GM12878 (cell line): ENCODE results near the gene HSPB6. TPM values are rescaled to one million over a fixed set of nuclear protein-coding genes. Genes with fewer than 3 reads are reported as not detected.

ENCODE experiments used
- CEBPB ChIP-seq, 2 experiments: fragments of 150-350 bp in 1 of 2; IDR thresholded peaks; 2 replicates each; pipeline ENCODE4 v1.6.1; 2012 to 2014; ENCODE audit warnings: low read depth in 2 of 2, low read length in 2 of 2, borderline replicate concordance in 1 of 2, inconsistent platforms in 1 of 2
- CHD2 ChIP-seq: IDR thresholded peaks from 2 replicates; pipeline ENCODE4 v1.6.1; 2011; ENCODE audit warnings: low read depth, low read length, improper control_type of control experiment, borderline replicate concordance
- KLF5 ChIP-seq: fragments of 450-650 bp; IDR thresholded peaks from 2 replicates; pipeline ENCODE4 v1.6.1; 2014; ENCODE audit warnings: mild to moderate bottlenecking; ENCODE audit not compliant: partially characterized antibody
- MXI1 ChIP-seq: fragments of 150-350 bp; IDR thresholded peaks from 2 replicates; pipeline ENCODE4 v1.6.1; 2011; ENCODE audit warnings: low read depth, mild to moderate bottlenecking, inconsistent platforms, low read length, improper control_type of control experiment
- MYC ChIP-seq: IDR thresholded peaks from 2 replicates; pipeline ENCODE4 v1.6.1; 2011; ENCODE audit warnings: mild to moderate bottlenecking, low read length, moderate library complexity, inconsistent platforms; ENCODE audit not compliant: insufficient read depth, insufficient replicate concordance, insufficient read length, severe bottlenecking
- NFYA ChIP-seq: IDR thresholded peaks from 2 replicates; pipeline ENCODE4 v1.6.1; 2011; ENCODE audit warnings: low read depth, mild to moderate bottlenecking, low read length, improper control_type of control experiment, borderline replicate concordance
- RBBP5 ChIP-seq: fragments of 200-600 bp; sonication (generic); conservative IDR thresholded peaks from 2 replicates; pipeline ENCODE4 v1.6.1; 2016
- RELA ChIP-seq: fragments of 450-650 bp; IDR thresholded peaks from 2 replicates; pipeline ENCODE4 v1.8.0; 2014; ENCODE audit warnings: borderline replicate concordance; ENCODE audit not compliant: partially characterized antibody
- STAT1 ChIP-seq: fragments of 450-650 bp; conservative IDR thresholded peaks from 2 replicates; pipeline ENCODE4 v1.6.1; 2014; ENCODE audit warnings: antibody characterized with exemption, mild to moderate bottlenecking
- ZNF274 ChIP-seq: IDR thresholded peaks from one replicate; pipeline ENCODE4 v1.8.0; 2011; ENCODE audit not compliant: insufficient read length, insufficient read depth
- ZSCAN29 ChIP-seq: fragments of 450-650 bp; IDR thresholded peaks from 2 replicates; pipeline ENCODE4 v1.6.1; 2017; ENCODE audit warnings: mild to moderate bottlenecking, moderate library complexity
- ZZZ3 ChIP-seq: IDR thresholded peaks from 2 replicates; pipeline ENCODE4 v1.6.1; 2011; ENCODE audit warnings: low read depth; ENCODE audit not compliant: control insufficient read depth, insufficient read length
- polyA plus RNA-seq, 11 experiments: library from polyadenylated mRNA; depleted of rRNA in 4 of 11; unstranded in 6 of 11; stranded (reverse) in 5 of 11; fragments of >200 nt; fragmentation: Nextera tagmentation in 4 of 11; fragmentation: Illumina TruSeq in 1 of 11; extraction: Ambion mirVana in 4 of 11; extraction: Trizol in 1 of 11; gene quantifications; 1 replicate in 1 of 11; 2 replicates in 10 of 11; pipeline versions ENCODE4 v1.2.1 to v1.2.3, GENCODE V29; 2011 to 2016; ENCODE audit warnings: inconsistent platforms in 2 of 11, missing spikeins in 2 of 11, low read depth in 1 of 11
- total RNA-seq, 4 experiments: library from RNA; depleted of rRNA in 3 of 4; stranded (reverse); fragments of >200 nt in 3 of 4; fragmentation: Illumina TruSeq in 1 of 4; extraction: Trizol in 1 of 4; gene quantifications; 2 replicates each; pipeline versions ENCODE4 v1.2.1 to v1.2.3, GENCODE V29; 2013 to 2021
- TF ChIP-seq, protein P1 (sequence below): IDR thresholded peaks from 2 replicates; pipeline ENCODE4 v1.6.1; 2012; ENCODE audit warnings: low read depth, low read length, improper control_type of control experiment

The HSPB6 gene
- total and polyA plus RNA-seq, 10 of the 15 experiments (the other 5 are each of a cell fraction or from before 2014, with no cell fraction given): 0.09 to 1.6 (median 0.36) TPM; not detected in 4

DNA sequence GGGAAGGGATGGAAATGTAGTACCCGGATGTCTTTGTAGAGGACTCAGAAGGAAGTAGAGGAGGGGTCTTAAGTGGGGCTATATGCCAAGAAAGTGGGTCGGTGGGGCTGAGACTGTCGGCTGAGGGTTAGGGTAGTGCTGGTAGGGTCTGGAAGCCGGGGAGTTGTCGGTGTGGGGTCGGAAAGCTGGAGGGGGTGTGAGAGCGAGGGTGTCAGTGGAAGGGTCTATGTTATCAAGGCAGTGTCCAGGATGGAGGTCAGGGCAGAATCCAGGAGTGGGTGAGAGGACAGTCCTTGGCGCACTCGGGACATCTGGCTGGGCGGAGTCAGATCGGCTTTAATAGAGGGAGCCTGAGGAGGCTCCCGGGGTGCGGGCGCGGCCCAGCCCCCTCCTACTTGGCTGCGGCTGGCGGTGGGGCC is 1.7 kb downstream of the HSPB6 start (continued):
- TF ChIP-seq ZSCAN29: no peak
- no peak for TF ChIP-seq RELA
- TF ChIP-seq KLF5: no peak
- TF ChIP-seq RBBP5: no peak
- no peak for TF ChIP-seq ZZZ3
- TF ChIP-seq CHD2: no peak
- TF ChIP-seq, protein P1, sequence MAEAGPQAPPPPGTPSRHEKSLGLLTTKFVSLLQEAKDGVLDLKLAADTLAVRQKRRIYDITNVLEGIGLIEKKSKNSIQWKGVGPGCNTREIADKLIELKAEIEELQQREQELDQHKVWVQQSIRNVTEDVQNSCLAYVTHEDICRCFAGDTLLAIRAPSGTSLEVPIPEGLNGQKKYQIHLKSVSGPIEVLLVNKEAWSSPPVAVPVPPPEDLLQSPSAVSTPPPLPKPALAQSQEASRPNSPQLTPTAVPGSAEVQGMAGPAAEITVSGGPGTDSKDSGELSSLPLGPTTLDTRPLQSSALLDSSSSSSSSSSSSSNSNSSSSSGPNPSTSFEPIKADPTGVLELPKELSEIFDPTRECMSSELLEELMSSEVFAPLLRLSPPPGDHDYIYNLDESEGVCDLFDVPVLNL: no peak
- TF ChIP-seq CEBPB (IDR thresholded peaks at IDR 0.05; ENCODE audit: borderline replicate concordance in 1 of 2, low read depth in 2 of 2, low read length in 2 of 2): no peak
- TF ChIP-seq MXI1: no peak
- no peak for TF ChIP-seq NFYA
- TF ChIP-seq ZNF274: no peak
- no peak for TF ChIP-seq MYC
- no peak for TF ChIP-seq STAT1
- TF ChIP-seq, all 136 proteins: peak for 0
